Neural cell (in vitro differentiated cells): ENCODE measurements around the gene SLC22A23. TPM values are rescaled to one million over a fixed set of nuclear protein-coding genes. Genes with fewer than 3 reads are reported as not detected.

Experiments used
- H2AFZ ChIP-seq: fragments of 200-600, 300-800 bp; sonication (generic), shearing (Covaris generic); 2 replicates; pipeline ENCODE4 v1.6.0; 2014; ENCODE audit warnings: low read depth, mild to moderate bottlenecking, antibody characterized with exemption, low read length, moderate library complexity
- H3F3A ChIP-seq: fragments of 200-600 bp; shearing (Covaris generic); 2 replicates; pipeline ENCODE4 v1.6.1; 2016; ENCODE audit warnings: mild to moderate bottlenecking, moderate library complexity, mixed read lengths, antibody characterized with exemption, low read length; ENCODE audit not compliant: insufficient read depth, poor library complexity, severe bottlenecking
- H3K27ac ChIP-seq: fragments of 200-600, 300-800 bp; sonication (generic), shearing (Covaris generic); 2 replicates; pipeline ENCODE4 v1.5.1; 2014; ENCODE audit warnings: mild to moderate bottlenecking, low read length, moderate library complexity
- H3K27me3 ChIP-seq: fragments of 300-800, 200-600 bp; sonication (generic), shearing (Covaris generic); 2 replicates; pipeline ENCODE4 v1.6.0; 2014; ENCODE audit warnings: mild to moderate bottlenecking, low read depth, low read length, moderate library complexity; ENCODE audit not compliant: insufficient read depth
- H3K36me3 ChIP-seq: fragments of 300-800, 200-600 bp; sonication (generic), shearing (Covaris generic); 2 replicates; pipeline ENCODE4 v1.5.1; 2014; ENCODE audit warnings: mild to moderate bottlenecking, antibody characterized with exemption, low read length, moderate library complexity; ENCODE audit not compliant: insufficient read depth
- H3K4me2 ChIP-seq: fragments of 300-800, 200-600 bp; sonication (generic), shearing (Covaris generic); 2 replicates; pipeline ENCODE4 v1.6.0; 2014; ENCODE audit warnings: mild to moderate bottlenecking, low read length
- H3K4me3 ChIP-seq: fragments of 300-800, 200-600 bp; sonication (generic), shearing (Covaris generic); 2 replicates; pipeline ENCODE4 v1.5.1; 2014; ENCODE audit warnings: mild to moderate bottlenecking, low read length, moderate library complexity
- H3K79me2 ChIP-seq: fragments of 200-600 bp; shearing (Covaris generic); replicated peaks from 2 replicates; pipeline ENCODE4 v1.6.0; 2014; ENCODE audit warnings: mild to moderate bottlenecking, low read length, moderate library complexity; ENCODE audit not compliant: insufficient read depth
- H3K9ac ChIP-seq: fragments of 300-800, 200-600 bp; sonication (generic), shearing (Covaris generic); 2 replicates; pipeline ENCODE4 v1.6.1; 2016; ENCODE audit warnings: mild to moderate bottlenecking, low read length, mixed read lengths
- H3K9me2 ChIP-seq: fragments of 200-600 bp; shearing (Covaris generic); 2 replicates; pipeline ENCODE4 v1.6.1; 2016; ENCODE audit warnings: mild to moderate bottlenecking, low read length, mixed read lengths; ENCODE audit not compliant: insufficient read depth
- H3K9me3 ChIP-seq: fragments of 200-600, 300-800 bp; sonication (generic), shearing (Covaris generic); 2 replicates; pipeline ENCODE4 v1.6.1; 2016; ENCODE audit warnings: mild to moderate bottlenecking, mixed run types, low read length, moderate library complexity, mixed read lengths
- H4K20me1 ChIP-seq: fragments of 200-600 bp; shearing (Covaris generic); 2 replicates; pipeline ENCODE4 v1.6.1; 2016; ENCODE audit warnings: mild to moderate bottlenecking, mixed run types; ENCODE audit not compliant: insufficient read depth
- CTCF ChIP-seq: fragments of 450-650 bp; IDR thresholded peaks from 2 replicates; pipeline ENCODE4 v1.5.1; 2014; ENCODE audit warnings: antibody characterized with exemption, mild to moderate bottlenecking, moderate library complexity; ENCODE audit not compliant: poor library complexity, severe bottlenecking
- EP300 ChIP-seq: fragments of 450-650 bp; conservative IDR thresholded peaks from 2 replicates; pipeline ENCODE4 v1.6.1; 2014; ENCODE audit warnings: antibody characterized with exemption, mild to moderate bottlenecking, moderate library complexity; ENCODE audit not compliant: poor library complexity, severe bottlenecking
- EZH2 ChIP-seq: fragments of 200-600, 300-800 bp; shearing (Covaris generic), sonication (generic); IDR thresholded peaks from 2 replicates; pipeline ENCODE4 v1.6.1; 2014; ENCODE audit warnings: antibody characterized with exemption, low read length, borderline replicate concordance, mild to moderate bottlenecking; ENCODE audit not compliant: insufficient read depth, poor library complexity, severe bottlenecking
- MXI1 ChIP-seq: fragments of 450-650 bp; conservative IDR thresholded peaks from 2 replicates; pipeline ENCODE4 v1.6.1; 2014; ENCODE audit warnings: antibody characterized with exemption, mild to moderate bottlenecking; ENCODE audit not compliant: poor library complexity, severe bottlenecking
- POLR2AphosphoS5 ChIP-seq: IDR thresholded peaks from 2 replicates; pipeline ENCODE4 v1.6.1; 2012
- RAD21 ChIP-seq: fragments of 450-650 bp; conservative IDR thresholded peaks from 2 replicates; pipeline ENCODE4 v1.6.1; 2014; ENCODE audit warnings: antibody characterized with exemption, mild to moderate bottlenecking, moderate library complexity
- REST ChIP-seq: IDR thresholded peaks from 2 replicates; pipeline ENCODE4 v1.6.1; 2012; ENCODE audit warnings: borderline replicate concordance
- SMC3 ChIP-seq: fragments of 450-650 bp; conservative IDR thresholded peaks from 2 replicates; pipeline ENCODE4 v1.6.1; 2014; ENCODE audit warnings: antibody characterized with exemption, mild to moderate bottlenecking, moderate library complexity; ENCODE audit not compliant: poor library complexity
- TAF1 ChIP-seq: IDR thresholded peaks from 2 replicates; pipeline ENCODE4 v1.6.1; 2012; ENCODE audit warnings: low read depth
- polyA plus RNA-seq: library from polyadenylated mRNA; depleted of rRNA; stranded (reverse); fragments of >200 nt; gene quantifications from 2 replicates; pipeline ENCODE4 v1.2.3, GENCODE V29; 2014

The SLC22A23 gene
- polyA plus RNA-seq, 1 donor from 2014 or later, result 8.8 TPM

GRCh38 chr6:3319610-3320200 is 137.1 kb downstream of the SLC22A23 start:
- no peak for TF ChIP-seq TAF1
- Histone ChIP-seq H3K4me2 (no peak overlapping the region), H3K9me3 (no peaks in the 10 kb centered on the region), H4K20me1 (no peaks in the 10 kb centered on the region), H3F3A (no peaks in the 10 kb centered on the region), H2AFZ (no peak overlapping the region), H3K27ac (no peak overlapping the region), H3K27me3 (no peaks in the 10 kb centered on the region), H3K36me3 (no peaks in the 10 kb centered on the region), H3K9ac (no peak overlapping the region), H3K9me2 (no peaks in the 10 kb centered on the region), H3K4me3 (no peak overlapping the region), H3K79me2 (no peaks in the 10 kb centered on the region)

GRCh38 chr6:3318821-3319540 is 137.9 kb downstream of the SLC22A23 start:
- Histone ChIP-seq H3K27me3 (no peaks in the 10 kb centered on the region), H3K4me2 (no peak overlapping the region), H4K20me1 (no peaks in the 10 kb centered on the region), H2AFZ (no peak overlapping the region), H3F3A (no peaks in the 10 kb centered on the region), H3K36me3 (no peaks in the 10 kb centered on the region), H3K9ac (no peak overlapping the region), H3K79me2 (no peaks in the 10 kb centered on the region), H3K4me3 (no peak overlapping the region), H3K9me2 (no peaks in the 10 kb centered on the region), H3K9me3 (no peaks in the 10 kb centered on the region), H3K27ac (no peak overlapping the region)
- TF ChIP-seq RAD21 (no peak), EZH2 (no peak), MXI1 (no peak), SMC3 (no peak), REST (no peak), TAF1 (no peak), CTCF (no peak), EP300 (no peak), POLR2AphosphoS5 (no peak)
